Ishikawa (cell line): ENCODE results near the gene GOSR2.

Experiments
- RAD21 ChIP-seq: IDR thresholded peaks from 2 replicates; pipeline ENCODE4 v1.6.1; 2012; ENCODE audit warnings: low read depth
- REST ChIP-seq: IDR thresholded peaks from 2 replicates; pipeline ENCODE4 v1.6.1; 2012; ENCODE audit warnings: low read depth, mild to moderate bottlenecking
- TAF1 ChIP-seq: IDR thresholded peaks from 2 replicates; pipeline ENCODE4 v1.6.1; 2012; ENCODE audit warnings: low read depth, mild to moderate bottlenecking
- ZBTB7A ChIP-seq: IDR thresholded peaks from 2 replicates; pipeline ENCODE4 v1.6.1; 2012; ENCODE audit warnings: low read depth

- no peak for TF ChIP-seq TAF1
- no peak for TF ChIP-seq RAD21
- no peak for TF ChIP-seq REST
- no peak for TF ChIP-seq ZBTB7A
These were observed 11.6 kb upstream of the GOSR2 start for GRCh38 chr17:46911311-46911710.
